Gastrocnemius medialis (tissue), 4 donors: ENCODE data around the gene MFAP4. TPM values are rescaled to one million over a fixed set of nuclear protein-coding genes. Genes with fewer than 3 reads are reported as not detected.
A peak's percentile ranks its signal among the peaks of the same experiment; 100 is the strongest.

Source experiments
- ATAC-seq, 2 donors: fragments of 150-250 bp; one replicate each; pipeline ENCODE4 v1.9.1; 2016
- DNase-seq, 2 donors: peaks; one replicate each; pipeline ENCODE4 v3.0.0-alpha.2; 2019
- H3K27ac ChIP-seq, 4 donors: fragments of 200-600 bp; sonication (generic); 1 replicate in 1 of 4; 2 replicates in 3 of 4; pipeline ENCODE4 v1.5.1; 2016 to 2018; ENCODE audit warnings: mild to moderate bottlenecking in 2 of 4, moderate library complexity in 1 of 4
- H3K27me3 ChIP-seq, 3 donors: fragments of 200-600 bp; sonication (generic) in 2 of 3; 1 replicate in 1 of 3; 2 replicates in 2 of 3; pipeline versions ENCODE4 v1.5.1 to v1.6.0; 2016 to 2019; ENCODE audit warnings: mild to moderate bottlenecking in 1 of 3, moderate library complexity in 1 of 3
- H3K36me3 ChIP-seq, 2 donors: fragments of 200-600 bp; sonication (generic) in 1 of 2; one replicate each; pipeline ENCODE4 v1.5.1; 2017 to 2018
- H3K4me1 ChIP-seq, 2 donors: fragments of 200-600 bp; sonication (generic) in 1 of 2; one replicate each; pipeline ENCODE4 v1.5.1; 2016 to 2017; ENCODE audit warnings: mild to moderate bottlenecking in 2 of 2
- H3K4me3 ChIP-seq, 4 donors: fragments of 200-600 bp; sonication (generic) in 3 of 4; 1 replicate in 1 of 4; 2 replicates in 3 of 4; pipeline ENCODE4 v1.5.1; 2016 to 2019; ENCODE audit warnings: mild to moderate bottlenecking in 2 of 4
- H3K9me3 ChIP-seq, 3 donors: fragments of 200-600 bp; sonication (generic) in 2 of 3; 1 replicate in 1 of 3; 2 replicates in 2 of 3; pipeline ENCODE4 v1.5.1; 2016 to 2019
- CTCF ChIP-seq, 5 experiments: fragments of 450-650 bp in 3 of 5; fragments of 200-600 bp in 2 of 5; sonication (generic) in 2 of 5; IDR thresholded peaks in 4 of 5; conservative IDR thresholded peaks in 1 of 5; 1 replicate in 4 of 5; 2 replicates in 1 of 5; pipeline ENCODE4 v1.5.1; 2016 to 2019; ENCODE audit warnings: antibody characterized with exemption in 5 of 5, mild to moderate bottlenecking in 3 of 5, moderate library complexity in 3 of 5
- POLR2A ChIP-seq, 2 donors: fragments of 450-650 bp; IDR thresholded peaks; one replicate each; pipeline ENCODE4 v1.6.1; 2017; ENCODE audit warnings: antibody characterized with exemption in 2 of 2, mild to moderate bottlenecking in 2 of 2, moderate library complexity in 2 of 2
- in situ Hi-C, 4 donors: fragments of 200-750 bp; cut with MboI; loops; one replicate each; pipeline versions ENCODE4 v1.15.0 to v1.8.0; 2017; ENCODE audit warnings: low sequenced_read_pairs in 4 of 4
- intact Hi-C: fragments of 100-400 bp; cut with DNase I; formaldehyde crosslinking; loops from one replicate; pipeline ENCODE4 v1.15.1; 2023; ENCODE audit warnings: low total_unique reads
- total RNA-seq, 4 donors: library from RNA; depleted of rRNA; stranded (reverse); fragments of >200 nt; gene quantifications; one replicate each; pipeline versions ENCODE4 v1.1.0 to v1.2.3, GENCODE V29; 2016

The MFAP4 gene
- total RNA-seq, 4 donors from 2014 or later: 11.0 to 22.7 (median 14.8) TPM

GRCh38 chr17:19382531-19383444, 4.2 kb downstream of the MFAP4 start:
- ATAC-seq (no peak), DNase-seq (no peak)
- H3K27me3 ChIP-seq: no peaks in the 10 kb centered on the region
- H3K4me3 ChIP-seq: no peak overlapping the region
- H3K4me1 ChIP-seq: peaks cover 22 to 44% of the 10 kb centered on the region in 2 donors
- intact Hi-C loops (no loop called here), in situ Hi-C loops (no loop called here)
- peak overlapping the region in 1 of 4 donors; percentile 10 for H3K27ac ChIP-seq
- no peak for TF ChIP-seq POLR2A (IDR thresholded peaks at IDR 0.05)
- TF ChIP-seq CTCF (IDR thresholded peaks at IDR 0.05 in 4 of 5, conservative IDR thresholded peaks at IDR 0.05 in 1 of 5): no peak
- no peaks in the 10 kb centered on the region for H3K9me3 ChIP-seq
- peaks cover 0 to 44% of the 10 kb centered on the region in 2 donors for H3K36me3 ChIP-seq

GRCh38 chr17:19381741-19382444, 5.1 kb downstream of the MFAP4 start:
- in situ Hi-C loops: no loop called here
- peak overlapping the region in 1 of 4 donors; percentile 10 for H3K27ac ChIP-seq
- peaks cover 24 to 39% of the 10 kb centered on the region in 2 donors for H3K4me1 ChIP-seq

GRCh38 chr17:19381361-19381740, 5.6 kb downstream of the MFAP4 start:
- ATAC-seq (no peak), DNase-seq (no peak)
- intact Hi-C loops: no loop called here
- Histone ChIP-seq H3K36me3 (peaks cover 0 to 44% of the 10 kb centered on the region in 2 donors), H3K4me1 (peaks cover 23 to 38% of the 10 kb centered on the region in 2 donors), H3K27me3 (no peaks in the 10 kb centered on the region), H3K4me3 (no peak overlapping the region), H3K27ac (no peak overlapping the region), H3K9me3 (no peaks in the 10 kb centered on the region)
- TF ChIP-seq CTCF (IDR thresholded peaks at IDR 0.05 in 4 of 5, conservative IDR thresholded peaks at IDR 0.05 in 1 of 5) (no peak), POLR2A (IDR thresholded peaks at IDR 0.05) (no peak)
- in situ Hi-C loops: no loop called here

More at GRCh38 chr17:19381741-19382444, 5.1 kb downstream of the MFAP4 start:
- Histone ChIP-seq H3K9me3 (no peaks in the 10 kb centered on the region), H3K27me3 (no peaks in the 10 kb centered on the region), H3K36me3 (peaks cover 0 to 44% of the 10 kb centered on the region in 2 donors), H3K4me3 (no peak overlapping the region)
- TF ChIP-seq CTCF (IDR thresholded peaks at IDR 0.05 in 4 of 5, conservative IDR thresholded peaks at IDR 0.05 in 1 of 5) (no peak), POLR2A (IDR thresholded peaks at IDR 0.05) (no peak)
- intact Hi-C loops: no loop called here
- no peak for ATAC-seq
- no peak for DNase-seq

- Histone ChIP-seq H3K4me3 (no peak overlapping the region), H3K27me3 (no peaks in the 10 kb centered on the region), H3K4me1 (peaks cover 16 to 31% of the 10 kb centered on the region in 2 donors), H3K27ac (no peak overlapping the region), H3K36me3 (peaks cover 0 to 44% of the 10 kb centered on the region in 2 donors), H3K9me3 (no peaks in the 10 kb centered on the region)
- TF ChIP-seq CTCF (IDR thresholded peaks at IDR 0.05 in 4 of 5, conservative IDR thresholded peaks at IDR 0.05 in 1 of 5): no peak
- no peak for TF ChIP-seq POLR2A (IDR thresholded peaks at IDR 0.05)
- intact Hi-C loops (no loop called here), in situ Hi-C loops (no loop called here)
- DNase-seq: no peak
- no peak for ATAC-seq
Observed at GRCh38 chr17:19380481-19381301, 6.3 kb downstream of the MFAP4 start.
